ENCODE measurements around the gene BTG4.

DNA sequence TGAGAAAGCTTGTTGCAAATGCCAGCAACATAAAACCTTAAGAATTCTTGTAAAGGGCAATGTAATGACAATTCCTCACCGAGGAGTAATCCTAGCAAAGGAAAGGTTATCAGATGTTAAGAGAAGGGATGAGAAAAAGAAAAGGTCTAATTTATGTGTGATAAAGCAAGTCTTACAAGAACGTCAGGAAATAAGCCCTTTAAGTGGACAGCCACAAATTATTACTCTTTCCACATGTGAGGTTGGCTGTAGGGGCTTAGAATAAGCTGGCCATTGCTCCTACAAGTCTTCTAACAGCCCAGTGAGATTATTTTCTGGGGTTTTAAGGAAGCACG lies 37.6 kb upstream of the BTG4 start:
- TF ChIP-seq POLR2A (IDR thresholded peaks at IDR 0.05; ENCODE audit: low read length) (no peak), GATA1 (IDR thresholded peaks at IDR 0.05; ENCODE audit: low read depth, low read length) (no peak)

All from erythroblast (primary cell).